Measurements from ENCODE around the gene GBA2.
A peak's percentile ranks its signal among the peaks of the same experiment; 100 is the strongest.

Gene GBA2

DNA sequence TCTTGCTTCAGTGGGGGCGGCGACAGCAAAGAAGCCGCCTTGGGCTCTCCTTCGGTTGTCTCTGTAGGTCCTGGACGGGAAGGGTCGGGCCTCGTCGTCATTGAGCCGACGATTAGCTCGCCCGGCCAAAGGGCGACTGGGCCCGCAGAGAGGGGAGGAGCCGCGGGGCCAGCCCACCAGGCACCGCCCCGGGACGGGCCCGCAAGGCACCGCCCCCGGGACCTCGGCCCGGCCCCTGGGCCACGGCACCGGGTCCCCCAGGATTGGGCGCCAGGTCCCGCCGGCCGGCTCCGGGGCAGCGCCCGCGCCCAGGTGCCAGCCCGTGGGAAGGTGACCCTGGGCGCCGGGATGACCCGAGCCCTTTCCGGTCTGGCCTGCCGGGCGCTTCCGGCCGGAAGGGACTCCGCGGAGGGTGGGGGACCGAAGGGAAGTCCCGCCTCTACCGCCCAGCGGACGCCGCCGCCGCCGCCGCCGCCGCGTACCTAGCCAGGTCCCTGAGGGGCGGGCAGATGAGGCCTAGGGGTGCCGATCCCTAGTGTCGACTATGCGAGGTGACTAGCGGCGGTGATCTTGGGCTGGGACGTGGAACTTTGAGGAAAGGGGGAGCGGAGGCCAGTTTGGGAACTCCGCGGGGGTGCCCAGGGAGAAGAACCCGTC lies at the start of gene GBA2, which contains the start of gene RGP1:
GBA2 (minus strand) TSS at position 371 of the 657 bp plus-strand sequence. CDS start 524 bp downstream, outside the sequence.
RGP1 (plus strand) TSS at position 430 of the 657 bp plus-strand sequence. CDS start 469 bp downstream, outside the sequence.
- H3K4me3 Mint-ChIP-seq = peak within 1 kb of the TSS; percentile 95
- H3K4me1 Mint-ChIP-seq = peaks cover 40% of the 10 kb centered on the region
- H3K27ac Mint-ChIP-seq = no peak within 1 kb of the TSS
- no peaks in the 10 kb centered on the region for H3K9me3 Mint-ChIP-seq
- H3K27me3 Mint-ChIP-seq (ENCODE audit: low read depth, poor library complexity) = peaks cover 8% of the 10 kb centered on the region
- TF ChIP-seq, protein P1, sequence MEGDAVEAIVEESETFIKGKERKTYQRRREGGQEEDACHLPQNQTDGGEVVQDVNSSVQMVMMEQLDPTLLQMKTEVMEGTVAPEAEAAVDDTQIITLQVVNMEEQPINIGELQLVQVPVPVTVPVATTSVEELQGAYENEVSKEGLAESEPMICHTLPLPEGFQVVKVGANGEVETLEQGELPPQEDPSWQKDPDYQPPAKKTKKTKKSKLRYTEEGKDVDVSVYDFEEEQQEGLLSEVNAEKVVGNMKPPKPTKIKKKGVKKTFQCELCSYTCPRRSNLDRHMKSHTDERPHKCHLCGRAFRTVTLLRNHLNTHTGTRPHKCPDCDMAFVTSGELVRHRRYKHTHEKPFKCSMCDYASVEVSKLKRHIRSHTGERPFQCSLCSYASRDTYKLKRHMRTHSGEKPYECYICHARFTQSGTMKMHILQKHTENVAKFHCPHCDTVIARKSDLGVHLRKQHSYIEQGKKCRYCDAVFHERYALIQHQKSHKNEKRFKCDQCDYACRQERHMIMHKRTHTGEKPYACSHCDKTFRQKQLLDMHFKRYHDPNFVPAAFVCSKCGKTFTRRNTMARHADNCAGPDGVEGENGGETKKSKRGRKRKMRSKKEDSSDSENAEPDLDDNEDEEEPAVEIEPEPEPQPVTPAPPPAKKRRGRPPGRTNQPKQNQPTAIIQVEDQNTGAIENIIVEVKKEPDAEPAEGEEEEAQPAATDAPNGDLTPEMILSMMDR (IDR thresholded peaks at IDR 0.05) = no peak
- peak; percentile 84 for DNase-seq
- H3K36me3 Mint-ChIP-seq (ENCODE audit: low read depth) = peaks cover 43% of the 10 kb centered on the region

DNA sequence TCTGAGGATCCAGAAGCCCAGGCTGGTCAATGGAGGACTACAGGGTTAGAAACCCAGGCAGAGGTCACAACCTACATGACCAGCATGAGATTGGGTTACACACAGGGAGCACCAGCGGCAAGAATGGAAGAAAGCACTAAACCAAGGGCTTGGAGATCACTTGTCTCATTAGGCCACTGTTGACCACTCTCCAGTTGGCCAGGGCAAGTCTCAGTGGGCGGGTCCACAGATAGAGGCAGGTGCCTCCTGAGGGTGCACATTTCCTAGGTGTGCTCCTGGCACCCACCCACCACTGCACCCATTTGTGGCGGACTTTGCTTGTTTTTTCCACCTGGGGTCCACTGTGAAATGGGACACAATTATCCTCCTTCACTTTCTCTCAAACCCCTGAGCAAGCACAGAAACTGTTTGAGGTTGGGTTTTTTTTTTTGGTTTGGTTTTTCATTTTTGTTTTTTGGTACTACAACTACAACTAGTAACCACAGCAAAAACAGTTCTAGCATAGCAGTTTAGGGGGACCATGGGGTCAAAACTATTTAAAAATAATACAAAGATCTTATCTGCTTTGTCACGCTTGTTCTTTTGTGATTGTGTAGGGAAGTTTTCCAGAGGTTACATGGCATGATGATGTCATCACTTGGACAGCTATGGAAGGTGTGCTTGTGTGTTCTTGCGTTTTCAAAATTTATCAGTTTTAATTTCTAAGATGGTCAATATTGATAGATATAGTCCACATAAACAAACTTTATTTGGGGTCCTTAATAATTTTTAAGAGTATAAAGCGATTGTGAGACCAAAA lies 48.5 kb upstream of the GBA2 start:
- no peak overlapping the region for H3K4me3 Mint-ChIP-seq
- DNase-seq = no peak
- peaks cover 23% of the 10 kb centered on the region for H3K36me3 Mint-ChIP-seq (ENCODE audit: low read depth)
- no peaks in the 10 kb centered on the region for H3K9me3 Mint-ChIP-seq
- H3K27me3 Mint-ChIP-seq (ENCODE audit: low read depth, poor library complexity) = no peaks in the 10 kb centered on the region
- no peak overlapping the region for H3K27ac Mint-ChIP-seq
- TF ChIP-seq, protein P1 (IDR thresholded peaks at IDR 0.05) = no peak
- peaks cover 61% of the 10 kb centered on the region for H3K4me1 Mint-ChIP-seq

DNA sequence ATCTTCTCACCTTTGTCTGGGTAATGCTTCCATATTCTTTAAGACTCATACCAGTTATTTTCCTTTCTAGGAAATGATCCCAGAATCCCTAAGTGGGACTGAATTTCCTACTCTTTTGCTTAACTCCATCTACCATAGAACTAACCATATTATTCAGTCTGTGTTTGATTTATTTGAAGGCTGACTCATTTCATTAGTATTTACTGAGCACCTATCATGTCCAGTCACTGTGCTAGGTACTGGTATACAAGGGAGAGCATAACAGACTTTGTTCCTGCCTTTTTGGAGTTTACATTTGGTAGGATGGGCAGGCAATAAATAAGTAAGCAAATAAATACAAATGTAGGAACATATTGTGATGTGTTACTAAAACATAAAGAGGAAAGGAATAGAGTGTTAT lies 46.7 kb upstream of the GBA2 start:
- H3K27ac Mint-ChIP-seq = no peak overlapping the region
- peaks cover 8% of the 10 kb centered on the region for H3K36me3 Mint-ChIP-seq (ENCODE audit: low read depth)
- no peak for DNase-seq
- H3K9me3 Mint-ChIP-seq = no peaks in the 10 kb centered on the region
- peaks cover 57% of the 10 kb centered on the region for H3K4me1 Mint-ChIP-seq
- no peak overlapping the region for H3K4me3 Mint-ChIP-seq
- peaks cover under 1% of the 10 kb centered on the region for H3K27me3 Mint-ChIP-seq (ENCODE audit: low read depth, poor library complexity)
- TF ChIP-seq, protein P1 (IDR thresholded peaks at IDR 0.05) = no peak

DNA sequence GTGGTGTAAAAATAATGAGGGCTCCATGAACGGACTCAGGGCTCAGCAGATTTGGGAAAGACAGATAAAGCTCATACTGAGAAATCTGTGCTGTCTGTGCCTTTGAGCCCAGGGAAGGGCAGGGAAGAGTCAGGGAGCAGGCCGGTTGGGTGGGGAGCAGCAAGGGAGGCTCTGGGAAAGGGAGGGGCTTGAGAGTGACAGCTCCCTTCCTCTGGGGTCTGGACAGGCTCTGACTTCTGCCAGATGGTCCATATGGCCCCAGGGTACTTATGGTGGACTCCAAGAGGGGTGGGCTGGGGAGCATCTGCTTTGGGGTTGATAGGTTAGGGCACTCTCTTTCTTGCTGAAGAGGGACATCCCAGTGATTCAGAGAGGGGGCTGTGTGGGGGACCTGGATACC lies 44.4 kb upstream of the GBA2 start:
- peak overlapping the region; percentile 54 for H3K4me3 Mint-ChIP-seq
- TF ChIP-seq, protein P1 (IDR thresholded peaks at IDR 0.05) = no peak
- no peaks in the 10 kb centered on the region for H3K9me3 Mint-ChIP-seq
- peaks cover 63% of the 10 kb centered on the region for H3K4me1 Mint-ChIP-seq
- no peaks in the 10 kb centered on the region for H3K36me3 Mint-ChIP-seq (ENCODE audit: low read depth)
- H3K27ac Mint-ChIP-seq = no peak overlapping the region
- DNase-seq = no peak
- peaks cover 4% of the 10 kb centered on the region for H3K27me3 Mint-ChIP-seq (ENCODE audit: low read depth, poor library complexity)

DNA sequence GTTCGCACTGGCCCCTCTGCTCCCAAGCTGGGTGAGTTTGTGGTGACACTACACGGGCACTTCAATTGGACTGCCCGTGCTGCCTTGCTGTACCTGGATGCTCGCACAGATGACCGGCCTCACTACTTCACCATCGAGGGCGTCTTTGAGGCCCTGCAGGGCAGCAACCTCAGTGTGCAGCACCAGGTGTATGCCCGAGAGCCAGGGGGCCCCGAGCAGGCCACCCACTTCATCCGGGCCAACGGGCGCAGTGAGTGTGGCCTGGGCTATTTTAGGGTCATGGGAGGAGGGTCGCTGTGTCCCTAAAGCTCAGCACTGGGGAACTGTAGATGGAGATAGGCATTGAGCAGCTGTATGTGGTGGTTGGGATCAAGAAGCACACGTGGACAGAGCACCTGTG lies 43.8 kb upstream of the GBA2 start:
- TF ChIP-seq, protein P1 (IDR thresholded peaks at IDR 0.05) = no peak
- H3K9me3 Mint-ChIP-seq = no peaks in the 10 kb centered on the region
- H3K36me3 Mint-ChIP-seq (ENCODE audit: low read depth) = peaks cover under 1% of the 10 kb centered on the region
- H3K4me1 Mint-ChIP-seq = peaks cover 57% of the 10 kb centered on the region
- peaks cover 4% of the 10 kb centered on the region for H3K27me3 Mint-ChIP-seq (ENCODE audit: low read depth, poor library complexity)
- peak overlapping the region; percentile 57 for H3K4me3 Mint-ChIP-seq
- no peak for DNase-seq
- H3K27ac Mint-ChIP-seq = peak overlapping the region; percentile 23

All from nephron progenitor cell (in vitro differentiated cells).